Endothelial cell (in vitro differentiated cells): Measurements from ENCODE around the gene RBPMS2. TPM values are rescaled to one million over a fixed set of nuclear protein-coding genes. Genes with fewer than 3 reads are reported as not detected.

Experiments
- DNase-seq: peaks from one replicate; pipeline ENCODE4 v3.0.0; 2021; ENCODE audit warnings: low spot score
- H3K27ac Mint-ChIP-seq: one replicate; pipeline ENCODE4 v1.8.0; 2021; ENCODE audit warnings: mixed read lengths, inconsistent platforms; ENCODE audit not compliant: unreplicated experiment
- H3K27me3 Mint-ChIP-seq: one replicate; pipeline ENCODE4 v1.8.0; 2021; ENCODE audit warnings: mild to moderate bottlenecking, moderate library complexity, mixed read lengths, inconsistent platforms; ENCODE audit not compliant: unreplicated experiment
- H3K36me3 Mint-ChIP-seq: one replicate; pipeline ENCODE4 v1.8.0; 2021; ENCODE audit warnings: mild to moderate bottlenecking, low read depth, mixed read lengths, inconsistent platforms; ENCODE audit not compliant: unreplicated experiment
- H3K4me1 Mint-ChIP-seq: one replicate; pipeline ENCODE4 v1.8.0; 2021; ENCODE audit warnings: mild to moderate bottlenecking, mixed read lengths, inconsistent platforms; ENCODE audit not compliant: unreplicated experiment
- H3K4me3 Mint-ChIP-seq: one replicate; pipeline ENCODE4 v1.8.0; 2021; ENCODE audit warnings: mild to moderate bottlenecking, mixed read lengths, inconsistent platforms; ENCODE audit not compliant: unreplicated experiment
- H3K9me3 Mint-ChIP-seq: one replicate; pipeline ENCODE4 v1.8.0; 2021; ENCODE audit warnings: mixed read lengths, inconsistent platforms; ENCODE audit not compliant: unreplicated experiment
- CTCF ChIP-seq: fragments of 200-600 bp; sonication (generic); IDR thresholded peaks from one replicate; pipeline ENCODE4 v1.5.0; 2021; ENCODE audit warnings: antibody characterized with exemption; ENCODE audit not compliant: unreplicated experiment
- total RNA-seq: library from RNA; stranded (reverse); fragmentation: NEBNext Ultra II Directional; extraction: Animal tissue kit (Norgen Biotek cat#: 25700); gene quantifications from one replicate; pipeline ENCODE4 v1.2.1, GENCODE V29; 2021; ENCODE audit not compliant: unreplicated experiment

The RBPMS2 gene
- total RNA-seq, 1 donor from 2014 or later, result 24.0 TPM

- no peaks in the 10 kb centered on the region for H3K9me3 Mint-ChIP-seq
Observed at GRCh38 chr15:64738226-64739095, 36.9 kb downstream of the RBPMS2 start.

GRCh38 chr15:64732156-64732860 is 43.1 kb downstream of the RBPMS2 start:
- DNase-seq, result no peak
- Mint-ChIP-seq H3K36me3 (no peaks in the 10 kb centered on the region), H3K27me3 (peaks cover 5% of the 10 kb centered on the region), H3K4me1 (peaks cover 10% of the 10 kb centered on the region), H3K27ac (no peak overlapping the region), H3K9me3 (no peaks in the 10 kb centered on the region), H3K4me3 (no peak overlapping the region)
- TF ChIP-seq CTCF, result no peak

More at GRCh38 chr15:64738226-64739095, 36.9 kb downstream of the RBPMS2 start:
- H3K27me3 Mint-ChIP-seq, result peaks cover 2% of the 10 kb centered on the region
- no peak overlapping the region for H3K4me3 Mint-ChIP-seq
- H3K4me1 Mint-ChIP-seq, result no peaks in the 10 kb centered on the region
- DNase-seq, result no peak
- no peak for TF ChIP-seq CTCF
- peaks cover 3% of the 10 kb centered on the region for H3K36me3 Mint-ChIP-seq
- H3K27ac Mint-ChIP-seq, result no peak overlapping the region

GRCh38 chr15:64731805-64732151 is 43.6 kb downstream of the RBPMS2 start:
- Mint-ChIP-seq H3K27ac (no peak overlapping the region), H3K36me3 (no peaks in the 10 kb centered on the region), H3K4me3 (no peak overlapping the region), H3K9me3 (no peaks in the 10 kb centered on the region), H3K4me1 (peaks cover 10% of the 10 kb centered on the region), H3K27me3 (peaks cover 5% of the 10 kb centered on the region)
- no peak for TF ChIP-seq CTCF
- DNase-seq, result no peak

GRCh38 chr15:64731012-64731804 is 44.2 kb downstream of the RBPMS2 start:
- no peak overlapping the region for H3K4me3 Mint-ChIP-seq
- peak; percentile 88 for DNase-seq
- TF ChIP-seq CTCF, result peak; percentile 80
- H3K27ac Mint-ChIP-seq, result no peak overlapping the region
- no peaks in the 10 kb centered on the region for H3K36me3 Mint-ChIP-seq
- H3K9me3 Mint-ChIP-seq, result no peaks in the 10 kb centered on the region
- H3K4me1 Mint-ChIP-seq, result peaks cover 10% of the 10 kb centered on the region
- peaks cover 5% of the 10 kb centered on the region for H3K27me3 Mint-ChIP-seq
